Measurements from ENCODE around the gene FGFBP2.

The FGFBP2 gene

GRCh38 chr4:15968551-15969300 is 5.8 kb upstream of the FGFBP2 start:
- no peak for DNase-seq (ENCODE audit: low read depth, low spot score)

DNA sequence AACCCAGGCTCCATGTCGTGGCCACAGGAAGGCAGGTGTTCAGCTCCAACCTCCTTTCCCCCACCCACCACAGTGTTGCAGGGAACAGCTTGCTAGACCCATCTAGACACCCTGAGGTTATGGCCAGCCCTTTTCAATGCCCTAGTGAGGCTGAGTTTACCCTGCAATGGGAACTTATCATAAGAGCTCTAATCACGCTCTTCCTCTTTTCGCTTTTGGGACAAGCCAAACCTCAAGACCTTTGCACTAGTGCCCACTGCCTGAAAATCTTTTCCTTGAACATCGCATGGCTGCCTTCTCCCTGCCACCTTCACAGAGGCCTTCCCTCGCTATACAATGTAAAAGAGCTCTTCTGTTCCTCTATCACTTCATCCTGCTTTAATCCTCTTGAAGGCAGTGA is 2.4 kb upstream of the FGFBP2 start:
- no peak for DNase-seq (ENCODE audit: low read depth, low spot score)

GRCh38 chr4:15964159-15964558 is 1.2 kb upstream of the FGFBP2 start:
- DNase-seq (ENCODE audit: low read depth, low spot score): no peak

GRCh38 chr4:15963576-15963975 is 601 bp upstream of the FGFBP2 start:
- DNase-seq (ENCODE audit: low read depth, low spot score): no peak

- no peak for DNase-seq (ENCODE audit: low read depth, low spot score)
Measured at GRCh38 chr4:15961781-15962510, 1.0 kb downstream of the FGFBP2 start.

DNA sequence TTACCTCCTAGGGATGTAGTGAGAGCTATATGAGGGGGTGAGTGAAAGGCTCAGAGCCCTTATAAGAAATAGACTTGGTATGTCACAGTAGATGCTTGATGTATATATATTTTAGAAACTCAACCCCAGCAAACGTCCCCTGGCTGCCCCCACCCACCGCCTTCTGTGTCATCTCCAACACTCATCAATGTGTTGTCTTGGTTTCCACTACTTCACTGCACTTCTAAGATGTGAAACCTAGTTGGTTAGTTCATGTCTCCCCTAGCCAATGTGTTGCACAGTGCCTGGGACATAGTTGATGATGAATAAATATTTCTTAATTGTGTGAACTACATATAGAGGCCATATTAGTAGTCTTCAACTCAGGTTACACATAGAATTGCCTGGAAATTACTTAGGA is 4.4 kb downstream of the FGFBP2 start:
- DNase-seq (ENCODE audit: low read depth, low spot score): no peak

- no peak for DNase-seq (ENCODE audit: low read depth, low spot score)
Measured at GRCh38 chr4:15956179-15956850, 6.7 kb downstream of the FGFBP2 start.

GRCh38 chr4:15955670-15956069 is 7.3 kb downstream of the FGFBP2 start:
- DNase-seq (ENCODE audit: low read depth, low spot score): no peak

- DNase-seq (ENCODE audit: low read depth, low spot score): no peak
Measured at GRCh38 chr4:15953625-15954024, 9.3 kb downstream of the FGFBP2 start.

DNA sequence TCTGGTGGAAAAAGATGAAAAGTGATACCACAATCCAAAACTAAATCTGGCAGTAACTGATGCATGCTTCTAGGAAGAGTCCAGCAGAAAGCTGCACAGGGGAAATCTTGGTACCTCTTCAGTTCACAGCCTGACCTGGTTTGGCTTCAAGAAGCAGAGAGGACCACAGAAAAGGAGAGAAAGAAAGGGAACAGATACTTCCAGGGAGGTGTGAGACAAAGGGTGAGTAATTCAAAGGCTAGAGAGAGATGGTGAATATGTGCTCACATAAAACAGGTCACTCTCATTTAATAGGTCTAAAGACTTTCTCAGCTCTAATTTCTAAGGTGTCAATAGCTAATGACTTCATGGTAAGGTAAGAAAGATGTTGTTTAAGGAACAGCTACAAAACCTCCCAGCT is 11.2 kb downstream of the FGFBP2 start:
- no peak for DNase-seq (ENCODE audit: low read depth, low spot score)

GRCh38 chr4:15948826-15949225 is 14.1 kb downstream of the FGFBP2 start:
- DNase-seq (ENCODE audit: low read depth, low spot score): no peak

DNA sequence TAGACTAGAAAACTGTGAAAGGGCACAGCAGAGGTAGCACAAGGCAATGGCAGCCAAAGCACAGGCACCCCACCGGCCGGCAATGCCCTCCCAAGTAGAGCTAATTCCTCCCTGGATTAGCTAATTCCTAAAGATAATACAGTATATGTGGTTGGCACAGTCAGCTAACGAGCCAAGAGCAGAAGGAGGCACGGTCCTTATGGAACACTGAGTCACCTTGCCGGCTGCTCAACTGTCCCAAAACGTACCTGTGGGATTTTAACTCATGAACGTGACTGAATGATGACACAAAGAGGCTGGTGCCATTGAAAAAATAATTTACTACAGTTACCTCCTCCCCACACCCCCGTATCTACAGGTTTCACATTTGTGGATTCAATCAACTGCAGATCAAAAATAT is 15.3 kb downstream of the FGFBP2 start:
- DNase-seq (ENCODE audit: low read depth, low spot score): no peak

DNA sequence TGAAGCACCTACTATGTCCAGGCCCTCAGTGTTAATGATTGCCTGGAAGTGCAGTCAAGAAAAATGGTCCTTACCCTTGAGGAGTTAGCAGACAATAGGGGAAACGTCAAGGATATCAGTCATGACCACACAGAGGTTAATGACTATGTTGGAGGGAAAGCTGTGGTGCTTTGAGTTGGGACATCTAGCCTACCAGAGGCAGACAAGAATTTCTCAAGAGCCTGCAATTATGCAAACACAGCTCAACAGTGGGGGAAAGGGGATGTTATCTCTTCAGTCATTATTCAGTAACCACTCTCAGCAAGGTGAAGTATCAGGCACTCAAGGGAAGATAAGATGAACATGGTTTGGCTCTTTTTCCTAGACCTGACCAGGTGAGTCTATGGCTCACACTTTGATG is 17.5 kb downstream of the FGFBP2 start:
- DNase-seq (ENCODE audit: low read depth, low spot score): no peak

DNA sequence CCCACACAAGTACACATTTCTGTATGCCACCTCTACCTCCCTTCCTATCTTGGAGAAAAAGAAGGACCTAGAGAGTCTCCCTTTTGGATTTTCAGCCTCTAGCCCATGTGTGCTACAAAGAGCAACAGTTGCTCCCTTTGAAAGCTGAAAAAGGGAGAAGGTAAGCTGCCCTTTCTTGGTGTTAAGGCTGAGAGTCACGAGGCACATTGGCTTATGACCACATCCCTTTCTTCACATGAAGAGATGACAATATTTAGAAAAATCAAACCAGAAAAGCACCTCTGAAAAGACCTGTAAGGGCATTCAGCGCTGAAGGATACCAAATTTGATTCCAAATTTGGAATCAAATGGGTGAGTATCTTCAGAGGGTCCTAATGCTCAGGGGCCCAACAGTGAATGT is 18.1 kb downstream of the FGFBP2 start:
- DNase-seq (ENCODE audit: low read depth, low spot score): no peak

- DNase-seq (ENCODE audit: low read depth, low spot score): no peak
Measured at GRCh38 chr4:15942283-15942682, 20.7 kb downstream of the FGFBP2 start.

DNA sequence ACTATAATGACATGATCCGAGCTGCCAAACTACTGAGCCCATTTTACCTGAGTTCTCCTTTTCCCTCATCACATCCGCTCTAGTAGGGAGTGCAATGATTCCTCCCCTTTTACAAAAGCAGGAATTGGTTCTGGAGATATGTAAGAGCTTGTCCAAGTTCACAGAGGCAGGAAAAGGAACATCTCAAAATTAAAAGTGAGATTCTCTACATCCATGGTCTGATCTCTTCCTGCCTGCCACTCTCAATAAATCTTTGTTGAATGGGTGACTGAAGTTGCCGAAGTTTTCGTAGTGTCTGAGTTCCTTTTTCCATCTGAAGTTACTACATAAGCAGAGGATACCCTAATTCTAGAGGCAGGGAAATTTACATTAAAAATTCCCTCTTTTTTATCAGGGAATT is 24.3 kb downstream of the FGFBP2 start, which contains the start of gene FGFBP1:
TSS of gene FGFBP1 (minus strand) at position 101 of the 400 bp plus-strand sequence. CDS start 2,108 bp downstream, outside the sequence.
- DNase-seq (ENCODE audit: low read depth, low spot score): no peak

DNA sequence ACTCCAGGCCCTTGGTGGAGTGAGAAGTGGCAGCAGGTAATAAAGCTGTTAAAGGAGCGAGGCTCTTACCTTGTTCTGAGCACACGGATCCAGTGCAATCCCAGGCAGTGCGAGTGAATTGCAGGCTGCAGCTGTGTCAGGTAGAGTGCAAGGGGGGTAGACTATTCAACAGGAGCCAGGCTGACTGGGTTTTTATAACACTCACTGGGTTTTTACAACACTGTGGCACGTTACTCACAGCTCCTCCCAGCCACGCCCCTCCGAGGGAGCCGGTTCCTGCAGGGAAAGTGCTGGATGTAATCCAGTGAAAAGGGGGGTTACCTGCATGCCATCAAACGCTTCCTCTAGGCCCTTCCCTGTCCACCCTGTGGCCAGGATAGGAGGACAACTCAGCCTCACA is 24.8 kb downstream of the FGFBP2 start:
- no peak for DNase-seq (ENCODE audit: low read depth, low spot score)

- DNase-seq (ENCODE audit: low read depth, low spot score): no peak
Measured at GRCh38 chr4:15936495-15936894, 26.5 kb downstream of the FGFBP2 start.

GRCh38 chr4:15935504-15936402 is 27.2 kb downstream of the FGFBP2 start:
- DNase-seq (ENCODE audit: low read depth, low spot score): no peak

- no peak for DNase-seq (ENCODE audit: low read depth, low spot score)
Measured at GRCh38 chr4:15934259-15934658, 28.7 kb downstream of the FGFBP2 start.

DNA sequence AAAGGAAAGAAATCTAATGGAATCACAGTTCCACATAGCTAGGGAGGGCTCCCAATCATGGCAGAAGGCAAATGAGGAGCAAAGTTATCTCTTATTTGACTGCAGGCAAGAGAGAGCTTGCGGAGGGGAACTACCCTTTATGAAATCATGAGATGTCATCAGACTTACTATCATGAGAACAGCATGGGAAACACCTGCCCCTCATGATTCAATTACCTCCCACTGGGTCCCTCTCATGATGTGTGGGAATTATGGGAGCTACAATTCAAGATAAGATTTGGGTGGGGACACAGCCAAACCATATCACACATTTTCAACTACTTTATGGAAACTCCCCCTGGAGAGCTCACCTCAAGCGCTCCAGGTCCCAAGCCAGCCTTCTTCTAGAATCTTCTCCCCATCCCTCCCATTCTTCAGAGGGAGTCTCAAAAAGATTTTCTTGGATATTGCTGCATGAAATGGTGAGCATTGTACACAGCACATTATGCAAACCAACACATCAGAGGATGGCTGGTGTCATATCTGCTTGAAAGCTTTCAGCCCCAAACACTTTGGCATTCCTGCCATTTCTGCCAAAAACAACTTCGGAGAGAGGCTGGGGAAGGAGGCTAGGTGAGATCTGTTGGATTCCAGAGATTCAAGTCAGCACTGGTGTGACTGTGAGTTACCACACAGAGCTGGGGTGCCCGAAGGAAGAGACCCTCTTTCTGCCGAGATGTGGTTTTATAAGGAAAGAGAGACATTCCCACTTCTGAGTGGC is 31.3 kb downstream of the FGFBP2 start:
- no peak for DNase-seq (ENCODE audit: low read depth, low spot score)
